ENCODE results near the gene PREB. TPM values are rescaled to one million over a fixed set of nuclear protein-coding genes. Genes with fewer than 3 reads are reported as not detected.

The PREB gene
- total RNA-seq, 3 donors from 2014 or later = 51.5 to 113 (median 69.4) TPM

DNA sequence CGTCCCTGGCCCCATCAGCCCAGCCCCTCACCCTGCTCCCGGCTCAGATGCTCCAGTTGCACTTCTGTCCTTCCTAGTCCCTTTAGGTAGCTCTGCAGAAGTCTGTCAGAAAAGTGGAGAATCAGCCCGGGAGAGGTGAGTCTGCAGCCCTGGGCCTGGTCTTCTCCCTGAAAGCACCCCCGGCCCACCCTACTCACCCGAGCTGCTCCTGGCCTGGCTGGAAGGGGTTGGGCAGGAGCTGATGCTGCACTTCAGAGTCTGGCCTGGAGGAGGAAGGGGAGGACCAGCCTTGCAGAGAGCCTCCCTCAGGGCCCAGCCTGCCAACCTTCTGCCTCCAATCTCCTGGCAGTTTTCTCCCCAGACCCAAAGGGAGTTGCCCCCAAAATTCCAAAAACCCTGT, 32.1 kb downstream of the PREB start:
- H3K27me3 ChIP-seq = no peaks in the 10 kb centered on the region
- no peak overlapping the region for H3K4me3 ChIP-seq
- H3K4me1 ChIP-seq = no peaks in the 10 kb centered on the region
- TF ChIP-seq POLR2AphosphoS5 (IDR thresholded peaks at IDR 0.05) (no peak), POLR2A (IDR thresholded peaks at IDR 0.05) (no peak)
- H3K9me3 ChIP-seq = no peaks in the 10 kb centered on the region
- no peak for DNase-seq (ENCODE audit: low spot score in 2 of 2)
- H3K36me3 ChIP-seq = no peaks in the 10 kb centered on the region
- H3K27ac ChIP-seq = no peak overlapping the region
- intact Hi-C loops (cut with DNase I; ENCODE audit: low total_unique reads) = no loop called here

DNA sequence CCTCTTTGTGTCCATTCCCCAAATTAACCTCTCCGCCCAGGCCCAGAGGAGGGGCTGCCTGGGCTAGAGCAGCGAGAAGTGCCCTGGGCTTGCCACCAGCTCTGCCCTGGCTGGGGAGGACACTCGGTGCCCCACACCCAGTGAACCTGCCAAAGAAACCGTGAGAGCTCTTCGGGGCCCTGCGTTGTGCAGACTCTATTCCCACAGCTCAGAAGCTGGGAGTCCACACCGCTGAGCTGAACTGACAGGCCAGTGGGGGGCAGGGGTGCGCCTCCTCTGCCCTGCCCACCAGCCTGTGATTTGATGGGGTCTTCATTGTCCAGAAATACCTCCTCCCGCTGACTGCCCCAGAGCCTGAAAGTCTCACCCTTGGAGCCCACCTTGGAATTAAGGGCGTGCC, 34.4 kb downstream of the PREB start:
- Histone ChIP-seq H3K4me1 (peaks cover 0 to 4% of the 10 kb centered on the region in 2 donors), H3K4me3 (no peak overlapping the region), H3K9me3 (no peaks in the 10 kb centered on the region), H3K27me3 (no peaks in the 10 kb centered on the region), H3K27ac (no peak overlapping the region), H3K36me3 (no peaks in the 10 kb centered on the region)
- intact Hi-C loops (cut with DNase I; ENCODE audit: low total_unique reads) = no loop called here
- no peak for DNase-seq (ENCODE audit: low spot score in 2 of 2)
- TF ChIP-seq POLR2A (IDR thresholded peaks at IDR 0.05) (no peak), POLR2AphosphoS5 (IDR thresholded peaks at IDR 0.05) (no peak)
- TF ChIP-seq, protein P1, sequence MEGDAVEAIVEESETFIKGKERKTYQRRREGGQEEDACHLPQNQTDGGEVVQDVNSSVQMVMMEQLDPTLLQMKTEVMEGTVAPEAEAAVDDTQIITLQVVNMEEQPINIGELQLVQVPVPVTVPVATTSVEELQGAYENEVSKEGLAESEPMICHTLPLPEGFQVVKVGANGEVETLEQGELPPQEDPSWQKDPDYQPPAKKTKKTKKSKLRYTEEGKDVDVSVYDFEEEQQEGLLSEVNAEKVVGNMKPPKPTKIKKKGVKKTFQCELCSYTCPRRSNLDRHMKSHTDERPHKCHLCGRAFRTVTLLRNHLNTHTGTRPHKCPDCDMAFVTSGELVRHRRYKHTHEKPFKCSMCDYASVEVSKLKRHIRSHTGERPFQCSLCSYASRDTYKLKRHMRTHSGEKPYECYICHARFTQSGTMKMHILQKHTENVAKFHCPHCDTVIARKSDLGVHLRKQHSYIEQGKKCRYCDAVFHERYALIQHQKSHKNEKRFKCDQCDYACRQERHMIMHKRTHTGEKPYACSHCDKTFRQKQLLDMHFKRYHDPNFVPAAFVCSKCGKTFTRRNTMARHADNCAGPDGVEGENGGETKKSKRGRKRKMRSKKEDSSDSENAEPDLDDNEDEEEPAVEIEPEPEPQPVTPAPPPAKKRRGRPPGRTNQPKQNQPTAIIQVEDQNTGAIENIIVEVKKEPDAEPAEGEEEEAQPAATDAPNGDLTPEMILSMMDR (IDR thresholded peaks at IDR 0.05) = no peak

DNA sequence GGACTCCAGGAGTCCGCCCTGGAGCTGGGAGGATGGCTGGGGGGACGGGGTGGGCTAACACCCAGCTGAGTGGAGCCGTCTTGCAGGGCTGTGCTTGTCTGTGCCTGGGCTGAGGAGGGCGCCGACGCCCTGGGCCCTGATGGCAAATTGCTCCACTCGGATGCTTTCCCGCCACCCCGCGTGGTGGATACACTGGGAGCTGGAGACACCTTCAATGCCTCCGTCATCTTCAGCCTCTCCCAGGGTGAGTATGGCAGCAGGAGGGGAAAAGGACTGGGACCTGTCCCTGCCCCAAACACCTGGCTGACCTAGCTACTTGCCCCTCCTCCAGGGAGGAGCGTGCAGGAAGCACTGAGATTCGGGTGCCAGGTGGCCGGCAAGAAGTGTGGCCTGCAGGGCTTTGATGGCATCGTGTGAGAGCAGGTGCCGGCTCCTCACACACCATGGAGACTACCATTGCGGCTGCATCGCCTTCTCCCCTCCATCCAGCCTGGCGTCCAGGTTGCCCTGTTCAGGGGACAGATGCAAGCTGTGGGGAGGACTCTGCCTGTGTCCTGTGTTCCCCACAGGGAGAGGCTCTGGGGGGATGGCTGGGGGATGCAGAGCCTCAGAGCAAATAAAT, 35.0 kb downstream of the PREB start:
- no peaks in the 10 kb centered on the region for H3K9me3 ChIP-seq
- peaks cover 0 to 4% of the 10 kb centered on the region in 2 donors for H3K4me1 ChIP-seq
- TF ChIP-seq POLR2AphosphoS5 (IDR thresholded peaks at IDR 0.05) = no peak
- TF ChIP-seq, protein P1 (IDR thresholded peaks at IDR 0.05) = no peak
- no peak for TF ChIP-seq POLR2A (IDR thresholded peaks at IDR 0.05)
- no peak overlapping the region for H3K4me3 ChIP-seq
- H3K27me3 ChIP-seq = no peaks in the 10 kb centered on the region
- H3K27ac ChIP-seq = no peak overlapping the region
- DNase-seq (ENCODE audit: low spot score in 2 of 2) = no peak
- intact Hi-C loops (cut with DNase I; ENCODE audit: low total_unique reads) = loop anchor here (10.0 kb wide), 1 partner anchor 205 kb away; the partner anchor contains the start of gene UCN
- no peaks in the 10 kb centered on the region for H3K36me3 ChIP-seq

DNA sequence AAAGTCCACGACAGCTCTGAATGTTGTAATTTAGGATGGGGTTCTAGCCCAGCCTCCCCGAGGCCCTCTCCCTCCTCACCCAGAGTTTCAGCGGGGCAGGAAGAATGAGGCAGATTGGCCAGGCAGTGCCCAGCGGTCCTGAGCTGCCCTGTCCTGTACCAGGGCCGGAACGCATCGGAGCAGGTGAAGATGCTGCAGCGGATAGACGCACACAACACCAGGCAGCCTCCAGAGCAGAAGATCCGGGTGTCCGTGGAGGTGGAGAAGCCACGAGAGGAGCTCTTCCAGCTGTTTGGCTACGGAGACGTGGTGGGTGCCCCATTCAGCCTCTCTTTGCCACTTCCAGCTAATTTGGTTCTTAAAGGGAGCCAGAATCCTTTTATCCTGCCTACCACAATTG, 37.1 kb downstream of the PREB start:
- no peaks in the 10 kb centered on the region for H3K9me3 ChIP-seq
- no peaks in the 10 kb centered on the region for H3K27me3 ChIP-seq
- H3K27ac ChIP-seq = no peak overlapping the region
- TF ChIP-seq POLR2AphosphoS5 (IDR thresholded peaks at IDR 0.05) (no peak), POLR2A (IDR thresholded peaks at IDR 0.05) (no peak)
- TF ChIP-seq, protein P1 (IDR thresholded peaks at IDR 0.05) = no peak
- H3K4me1 ChIP-seq = peaks cover 0 to 4% of the 10 kb centered on the region in 2 donors
- intact Hi-C loops (cut with DNase I; ENCODE audit: low total_unique reads) = loop anchor here (10.0 kb wide), 1 partner anchor 207 kb away; the partner anchor contains the start of gene UCN
- H3K4me3 ChIP-seq = no peak overlapping the region
- no peak for DNase-seq (ENCODE audit: low spot score in 2 of 2)
- H3K36me3 ChIP-seq = no peaks in the 10 kb centered on the region

DNA sequence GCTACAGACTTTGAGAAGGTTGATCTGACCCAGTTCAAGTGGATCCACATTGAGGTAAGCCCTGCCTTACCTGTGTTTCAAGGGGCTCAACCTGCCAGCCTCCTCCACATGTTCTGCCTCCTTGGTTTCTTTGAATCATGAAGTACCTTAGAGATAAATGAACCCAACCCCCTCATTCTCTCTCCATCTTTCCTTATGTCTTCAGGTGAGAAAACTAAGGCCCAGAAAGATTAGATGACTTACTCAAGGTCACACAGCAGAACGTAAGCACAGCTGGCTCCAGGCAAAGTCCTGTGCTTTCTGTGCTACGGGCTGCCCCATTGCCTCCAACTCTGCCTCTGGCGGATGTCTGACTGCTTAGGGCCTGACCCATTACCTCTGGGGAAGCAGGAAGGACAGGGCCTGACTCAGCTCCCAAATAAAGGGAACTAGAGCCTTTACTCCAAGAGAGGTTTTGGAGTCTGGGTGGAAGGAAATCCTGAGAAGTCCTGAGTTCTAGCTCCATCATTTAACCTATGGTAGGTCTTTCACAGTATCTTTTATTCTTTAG, 37.6 kb downstream of the PREB start:
- intact Hi-C loops (cut with DNase I; ENCODE audit: low total_unique reads) = loop anchor here (10.0 kb wide), 1 partner anchor 208 kb away; the partner anchor contains the start of gene UCN
- no peaks in the 10 kb centered on the region for H3K27me3 ChIP-seq
- H3K4me1 ChIP-seq = peaks cover 0 to 4% of the 10 kb centered on the region in 2 donors
- H3K4me3 ChIP-seq = no peak overlapping the region
- no peak for DNase-seq (ENCODE audit: low spot score in 2 of 2)
- no peak overlapping the region for H3K27ac ChIP-seq
- TF ChIP-seq, protein P1 (IDR thresholded peaks at IDR 0.05) = no peak
- TF ChIP-seq POLR2A (IDR thresholded peaks at IDR 0.05) = no peak
- no peak for TF ChIP-seq POLR2AphosphoS5 (IDR thresholded peaks at IDR 0.05)
- no peaks in the 10 kb centered on the region for H3K9me3 ChIP-seq
- no peaks in the 10 kb centered on the region for H3K36me3 ChIP-seq
